GM12878 (cell line): ENCODE measurements around the gene HEPHL1. TPM values are rescaled to one million over a fixed set of nuclear protein-coding genes. Genes with fewer than 3 reads are reported as not detected.

Experiments used
- ATAC-seq: fragments of 200-7000 bp; cut with Tn5 transposase; 3 replicates; pipeline ENCODE4 v1.9.1; 2020; ENCODE audit warnings: mild to moderate bottlenecking, moderate library complexity
- BruUV-seq: library from RNA; stranded (reverse); fragments of 400-500 nt; replicated peaks from 2 replicates; lab custom pipeline; 2021; lab: Mats Ljungman, UMichigan
- CTCF ChIA-PET: fragments of 300-600 bp; sonication (Branson Sonifier 250); formaldehyde crosslinking; extraction: SDS; loops from one replicate; lab custom pipeline; 2021; ENCODE audit warnings: inconsistent platforms; lab: Yijun Ruan, JAX
- POLR2A ChIA-PET: fragments of 350-600 bp; formaldehyde crosslinking; extraction: SDS; loops from one replicate; lab custom pipeline; 2021; ENCODE audit warnings: inconsistent platforms; lab: Charles Lee
- RAD21 ChIA-PET: fragments of 300-600 bp; sonication (Branson Sonifier 250); formaldehyde crosslinking; loops from one replicate; lab custom pipeline; 2023; ENCODE audit warnings: antibody characterized with exemption; ENCODE audit not compliant: unreplicated experiment; lab: Charles Lee
- SMC1A ChIA-PET: fragments of 300-600 bp; sonication (Branson Sonifier 250); formaldehyde crosslinking; loops from one replicate; lab custom pipeline; 2023; ENCODE audit not compliant: unreplicated experiment, uncharacterized antibody; lab: Charles Lee
- DNase-seq: peaks from one replicate; pipeline ENCODE4 v3.0.0-alpha.2; 2011; ENCODE audit warnings: low read depth, low spot score
- FAIRE-seq: peaks from 3 replicates; lab custom pipeline; 2011; peaks lifted over from hg19 to GRCh38; lab: Jason Lieb, UNC
- H2AFZ ChIP-seq: 2 replicates; pipeline ENCODE4 v1.6.0; 2011; ENCODE audit warnings: low read depth, low read length, control low read depth; ENCODE audit not compliant: control insufficient read depth
- H3K27ac ChIP-seq: 2 replicates; pipeline ENCODE4 v1.5.1; 2011; ENCODE audit warnings: control low read depth; ENCODE audit not compliant: control insufficient read depth, insufficient read depth
- H3K27me3 ChIP-seq, 2 experiments: replicated peaks in 1 of 2; 2 replicates each; pipeline versions ENCODE4 v1.6.0 to v1.6.1; 2011; ENCODE audit warnings: low read length in 1 of 2; ENCODE audit not compliant: control insufficient read depth in 2 of 2, insufficient read depth in 2 of 2
- H3K36me3 ChIP-seq, 2 experiments: 2 replicates each; pipeline ENCODE4 v1.5.1; 2011; ENCODE audit warnings: low read length in 1 of 2; ENCODE audit not compliant: control insufficient read depth in 2 of 2, insufficient read depth in 2 of 2
- H3K4me1 ChIP-seq: 2 replicates; pipeline ENCODE4 v1.6.1; 2011; ENCODE audit warnings: mild to moderate bottlenecking, low read length, moderate library complexity, mixed read lengths; ENCODE audit not compliant: control insufficient read depth, insufficient read depth
- H3K4me2 ChIP-seq: 2 replicates; pipeline ENCODE4 v1.6.0; 2011; ENCODE audit warnings: control low read depth; ENCODE audit not compliant: control insufficient read depth, insufficient read depth
- H3K4me3 ChIP-seq: fragments of 200-600 bp; sonication (generic); 2 replicates; pipeline ENCODE4 v1.5.1; 2016
- H3K79me2 ChIP-seq: 2 replicates; pipeline ENCODE4 v1.6.0; 2011; ENCODE audit warnings: low read length; ENCODE audit not compliant: control insufficient read depth, insufficient read depth
- H3K9ac ChIP-seq: 2 replicates; pipeline ENCODE4 v1.8.0; 2011; ENCODE audit warnings: low read length, control low read depth, mixed read lengths; ENCODE audit not compliant: control insufficient read depth, insufficient read depth
- H3K9me3 ChIP-seq: replicated peaks from 3 replicates; pipeline ENCODE4 v1.5.1; 2011; ENCODE audit warnings: mild to moderate bottlenecking, low read length; ENCODE audit not compliant: control insufficient read depth, insufficient read depth
- H4K20me1 ChIP-seq: 2 replicates; pipeline ENCODE4 v1.6.0; 2011; ENCODE audit not compliant: control insufficient read depth, insufficient read depth
- ATF2 ChIP-seq: IDR thresholded peaks from 2 replicates; pipeline ENCODE4 v1.6.1; 2012; ENCODE audit warnings: low read length, inconsistent platforms
- ATF3 ChIP-seq: IDR thresholded peaks from 2 replicates; pipeline ENCODE4 v1.6.1; 2011; ENCODE audit warnings: low read depth, mild to moderate bottlenecking, low read length, moderate library complexity, borderline replicate concordance; ENCODE audit errors: extremely low read depth
- ETV6 ChIP-seq, 2 experiments: fragments of 450-650 bp in 1 of 2; IDR thresholded peaks in 1 of 2; conservative IDR thresholded peaks in 1 of 2; 2 replicates each; pipeline ENCODE4 v1.6.1; 2014; ENCODE audit warnings: antibody characterized with exemption in 1 of 2, borderline replicate concordance in 1 of 2, low read depth in 1 of 2, mild to moderate bottlenecking in 1 of 2, moderate library complexity in 1 of 2
- EZH2 ChIP-seq: IDR thresholded peaks from 2 replicates; pipeline ENCODE4 v1.6.1; 2012; ENCODE audit warnings: low read depth, mild to moderate bottlenecking, control low read depth, inconsistent platforms, low read length, borderline replicate concordance; ENCODE audit not compliant: control insufficient read depth
- HCFC1 ChIP-seq: fragments of 150-350 bp; IDR thresholded peaks from 2 replicates; pipeline ENCODE4 v1.6.1; 2014; ENCODE audit warnings: low read length
- PAX5 ChIP-seq: IDR thresholded peaks from 2 replicates; pipeline ENCODE4 v1.6.1; 2011; ENCODE audit warnings: low read depth, low read length, borderline replicate concordance
- PRDM15 ChIP-seq: fragments of 450-650 bp; formaldehyde crosslinking; IDR thresholded peaks from 2 replicates; pipeline ENCODE4 v1.4.0; 2020; ENCODE audit warnings: mild to moderate bottlenecking, moderate library complexity
- RB1 ChIP-seq: fragments of 450-650 bp; formaldehyde crosslinking; IDR thresholded peaks from 2 replicates; pipeline ENCODE4 v1.6.1; 2017; ENCODE audit warnings: mild to moderate bottlenecking, borderline replicate concordance
- ZBTB11 ChIP-seq: fragments of 450-650 bp; formaldehyde crosslinking; IDR thresholded peaks from 2 replicates; pipeline ENCODE4 v1.5.0; 2022; ENCODE audit warnings: mild to moderate bottlenecking, missing genetic modification characterization
- ZNF24 ChIP-seq: fragments of 450-650 bp; IDR thresholded peaks from 2 replicates; pipeline ENCODE4 v1.6.1; 2017; ENCODE audit warnings: antibody characterized with exemption, mild to moderate bottlenecking
- in situ Hi-C: fragments of 300-500 bp; cut with MboI; formaldehyde crosslinking; loops from 9 replicates; pipeline ENCODE4 v1.14.3; 2018; ENCODE audit warnings: mixed read lengths
- intact Hi-C: fragments of 100-400 bp; cut with micrococcal nuclease; formaldehyde crosslinking; loops from one replicate; pipeline ENCODE4 v1.14.2; 2022; ENCODE audit not compliant: unreplicated experiment
- polyA plus RNA-seq, 11 experiments: library from polyadenylated mRNA; depleted of rRNA in 4 of 11; unstranded in 6 of 11; stranded (reverse) in 5 of 11; fragments of >200 nt; fragmentation: Nextera tagmentation in 4 of 11; fragmentation: Illumina TruSeq in 1 of 11; extraction: Ambion mirVana in 4 of 11; extraction: Trizol in 1 of 11; gene quantifications; 1 replicate in 1 of 11; 2 replicates in 10 of 11; pipeline versions ENCODE4 v1.2.1 to v1.2.3, GENCODE V29; 2011 to 2016; ENCODE audit warnings: inconsistent platforms in 2 of 11, missing spikeins in 2 of 11, low read depth in 1 of 11
- total RNA-seq, 4 experiments: library from RNA; depleted of rRNA in 3 of 4; stranded (reverse); fragments of >200 nt in 3 of 4; fragmentation: Illumina TruSeq in 1 of 4; extraction: Trizol in 1 of 4; gene quantifications; 2 replicates each; pipeline versions ENCODE4 v1.2.1 to v1.2.3, GENCODE V29; 2013 to 2021

Gene HEPHL1
- total and polyA plus RNA-seq, 10 of the 15 experiments (the other 5 are each of a cell fraction or from before 2014, with no cell fraction given), result 0.02 to 0.08 (median 0.05) TPM; not detected in 6

GRCh38 chr11:94103471-94103870 lies 82.3 kb downstream of the HEPHL1 start (continued):
- TF ChIP-seq PRDM15 (CRISPR knock-in tag) (no peak), PAX5 (no peak), EZH2 (no peak), ATF3 (no peak), ZNF24 (no peak)
- TF ChIP-seq, all 136 proteins: peak for 0

GRCh38 chr11:94104734-94105133 lies 83.6 kb downstream of the HEPHL1 start:
- H3K4me1 ChIP-seq, result no peaks in the 10 kb centered on the region
- no TSS peak for BruUV-seq
- H3K27me3 ChIP-seq, result no peaks in the 10 kb centered on the region
- no peaks in the 10 kb centered on the region for H3K79me2 ChIP-seq
- no peaks in the 10 kb centered on the region for H4K20me1 ChIP-seq
- FAIRE-seq (no peak), ATAC-seq (no peak), DNase-seq (no peak)
- no peak overlapping the region for H2AFZ ChIP-seq
- CTCF ChIA-PET, result interaction anchor here (1.7 kb wide), 1 partner anchor 209 kb away, joined by 4 read pairs; no protein-coding TSS in a partner anchor
- POLR2A ChIA-PET, result no interaction called here
- H3K4me2 ChIP-seq, result no peak overlapping the region
- TF ChIP-seq ZBTB11 (CRISPR knock-in tag), result no peak
- no peak for TF ChIP-seq HCFC1
- TF ChIP-seq RB1, result no peak
- TF ChIP-seq ETV6 (conservative IDR thresholded peaks at IDR 0.05 in 1 of 2, IDR thresholded peaks at IDR 0.05 in 1 of 2; ENCODE audit: borderline replicate concordance in 1 of 2, low read depth in 1 of 2), result no peak
- no peak for TF ChIP-seq ATF2
- TF ChIP-seq ZNF24, result no peak
- H3K4me3 ChIP-seq, result no peak overlapping the region
- intact Hi-C loops, result loop anchor here (10.0 kb wide), 1 partner anchor 180 kb away; no protein-coding TSS in a partner anchor
- SMC1A ChIA-PET, result no interaction called here
- in situ Hi-C loops, result no loop called here
- H3K9ac ChIP-seq, result no peak overlapping the region
- no peaks in the 10 kb centered on the region for H3K36me3 ChIP-seq
- RAD21 ChIA-PET, result no interaction called here
- no peak overlapping the region for H3K27ac ChIP-seq
- H3K9me3 ChIP-seq, result no peaks in the 10 kb centered on the region
